Activated T-cell treated with anti-CD3 and anti-CD28 coated beads for 1 hour (primary cell): ENCODE measurements around the gene ZNF384.
A peak's percentile ranks its signal among the peaks of the same experiment; 100 is the strongest.

ENCODE experiments used
- DNase-seq: peaks from one replicate; pipeline ENCODE4 v3.0.0-alpha.2; 2020; ENCODE audit warnings: low read depth

Gene ZNF384

DNA sequence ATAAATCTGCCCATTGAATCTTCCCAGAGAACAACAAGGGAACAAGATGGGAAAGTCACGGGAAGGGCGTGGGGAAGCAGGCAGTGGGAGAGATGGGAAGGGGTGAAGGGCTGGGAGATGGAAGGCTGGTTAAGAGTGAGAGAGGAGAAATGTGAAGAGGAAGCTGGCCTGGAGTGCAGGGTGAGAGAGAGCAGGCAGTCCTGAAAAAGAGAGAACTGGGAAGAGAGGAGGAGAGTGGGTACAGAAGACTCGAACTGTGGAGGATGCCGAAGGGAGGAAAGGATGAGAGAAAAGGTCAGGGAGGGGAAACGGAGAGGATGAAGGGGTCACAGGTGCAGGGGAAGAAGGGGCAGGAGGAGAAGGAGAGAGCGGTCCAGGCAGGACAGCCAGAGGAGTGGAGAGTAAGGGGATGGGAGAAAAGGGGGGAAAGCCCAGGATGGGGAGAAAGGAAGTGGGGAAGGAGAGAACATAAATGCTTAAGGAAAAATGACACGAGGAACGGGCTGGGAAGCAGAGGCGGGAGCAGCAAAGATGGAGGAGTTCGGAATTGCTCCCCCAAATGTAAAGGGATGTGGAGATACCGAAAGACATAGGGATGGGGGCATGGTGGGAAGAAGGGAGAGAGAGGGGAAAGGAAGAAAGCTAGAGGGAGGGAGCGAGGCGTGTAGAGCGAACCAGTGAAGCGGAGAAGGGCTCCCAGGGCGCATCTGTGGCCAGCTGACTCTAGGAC is 10.2 kb upstream of the ZNF384 start:
- no peak for DNase-seq

- no peak for DNase-seq
Measured at GRCh38 chr12:6698352-6699046, 9.3 kb upstream of the ZNF384 start.

GRCh38 chr12:6697584-6698351 is 8.6 kb upstream of the ZNF384 start:
- DNase-seq, result no peak

DNA sequence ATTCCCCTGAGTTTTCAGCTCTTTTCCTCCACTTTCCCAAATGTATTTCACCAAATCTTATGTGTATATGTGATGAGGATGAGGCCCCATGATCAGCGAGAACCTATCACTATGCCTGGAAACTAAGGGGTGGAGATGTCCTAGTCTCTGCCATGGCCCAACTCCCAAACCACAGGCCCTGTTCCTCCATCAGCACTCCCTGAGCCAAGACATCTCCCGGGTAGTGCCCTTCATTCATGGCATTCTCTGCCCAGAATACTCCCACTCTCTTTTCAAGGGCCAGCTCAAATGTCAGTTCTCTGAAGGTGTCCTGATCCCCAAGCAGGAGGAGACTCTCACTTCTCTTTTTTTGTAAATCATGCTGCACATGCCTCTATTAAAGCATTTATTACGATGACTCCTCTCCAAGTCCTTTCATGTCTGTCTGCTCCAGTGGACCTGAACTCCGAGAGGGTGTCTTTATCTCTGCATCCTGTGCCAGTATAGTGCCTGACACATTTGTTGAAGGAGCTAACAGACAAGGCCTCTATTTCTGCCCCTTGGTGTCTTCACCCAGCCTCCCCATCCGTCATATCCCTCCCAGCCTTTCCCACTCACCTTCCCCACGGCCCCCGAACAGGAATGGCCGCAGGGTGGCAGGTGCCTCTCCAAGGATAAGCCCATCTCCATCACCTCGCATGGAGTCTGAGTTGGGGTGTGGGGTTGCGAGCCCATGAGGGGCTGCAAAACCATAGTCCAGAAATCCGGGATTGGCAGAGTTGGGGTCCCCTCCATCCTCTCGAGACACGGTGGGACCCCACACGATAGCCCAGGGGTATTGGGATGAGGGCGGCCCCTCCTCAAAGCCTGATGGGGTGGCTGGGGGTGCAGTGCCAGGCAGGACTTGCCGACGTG is 7.8 kb upstream of the ZNF384 start:
- DNase-seq, result no peak

GRCh38 chr12:6695313-6696045 is 6.3 kb upstream of the ZNF384 start:
- DNase-seq, result no peak

DNA sequence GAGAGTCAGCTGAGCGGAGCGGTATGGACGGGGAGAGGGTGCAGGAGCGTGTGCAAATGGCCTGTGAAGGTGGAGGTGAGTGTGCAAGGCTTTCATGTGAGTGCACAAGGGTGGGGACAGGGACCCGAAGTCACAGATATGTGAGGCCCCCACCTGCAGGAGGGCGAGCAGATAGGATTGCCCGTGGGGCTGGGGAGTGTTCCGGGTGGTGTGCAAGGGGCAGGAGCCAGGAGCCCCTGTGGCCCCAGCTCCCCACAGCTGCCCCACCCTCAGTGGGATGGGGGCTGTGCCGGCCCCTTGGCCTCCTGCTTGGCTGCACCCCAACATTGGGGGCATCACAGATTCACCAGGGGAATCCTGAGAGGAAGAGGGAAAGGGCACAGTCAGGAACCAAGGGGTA is 5.5 kb upstream of the ZNF384 start:
- DNase-seq, result no peak

DNA sequence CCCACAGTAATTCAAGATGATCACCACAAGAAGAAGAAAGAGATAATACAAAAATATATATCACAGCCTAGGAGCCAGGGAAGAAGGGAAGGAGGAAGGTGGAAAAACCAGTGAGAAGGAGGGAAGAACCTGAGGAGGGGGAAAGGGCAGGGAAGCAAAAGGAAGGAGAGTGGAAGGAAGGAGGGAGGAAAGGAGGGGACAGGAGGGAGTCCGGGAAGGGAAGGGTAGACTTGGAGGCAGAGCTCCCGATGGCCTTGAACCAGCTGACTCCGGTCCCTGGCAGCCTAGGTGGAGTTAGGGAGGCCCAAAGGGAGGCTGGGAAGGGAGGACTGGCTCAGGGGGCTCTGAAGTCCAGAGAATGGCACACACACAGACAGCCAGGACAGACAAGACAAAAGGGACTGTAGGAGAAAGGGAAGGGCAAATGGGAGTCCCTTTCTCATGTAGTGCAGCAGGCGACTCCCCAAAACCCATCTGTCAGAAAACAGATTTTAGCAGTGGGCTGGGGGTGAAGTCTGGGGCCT is 4.7 kb upstream of the ZNF384 start:
- DNase-seq, result no peak

GRCh38 chr12:6692888-6693287 is 3.7 kb upstream of the ZNF384 start:
- DNase-seq, result no peak

DNA sequence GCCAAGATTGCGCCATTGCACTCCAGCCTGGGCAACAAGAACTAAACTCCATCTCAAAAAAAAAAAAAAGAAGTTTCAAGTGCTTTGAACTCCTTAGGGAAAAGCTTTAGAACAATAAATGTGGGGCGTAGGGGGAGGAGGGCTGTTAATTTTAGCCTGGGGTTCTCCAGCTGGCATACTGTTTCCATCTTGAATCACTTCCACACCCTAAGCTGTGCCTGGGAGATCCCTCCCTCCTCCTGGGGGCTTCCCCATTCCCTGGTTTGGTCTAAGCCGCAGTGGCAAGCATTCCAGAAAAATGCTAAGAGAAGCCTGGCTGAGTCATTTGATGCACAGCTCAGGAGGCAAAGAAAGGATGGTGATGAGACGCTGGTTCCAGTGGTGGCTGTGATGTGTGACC is 2.3 kb upstream of the ZNF384 start:
- DNase-seq, result no peak

DNA sequence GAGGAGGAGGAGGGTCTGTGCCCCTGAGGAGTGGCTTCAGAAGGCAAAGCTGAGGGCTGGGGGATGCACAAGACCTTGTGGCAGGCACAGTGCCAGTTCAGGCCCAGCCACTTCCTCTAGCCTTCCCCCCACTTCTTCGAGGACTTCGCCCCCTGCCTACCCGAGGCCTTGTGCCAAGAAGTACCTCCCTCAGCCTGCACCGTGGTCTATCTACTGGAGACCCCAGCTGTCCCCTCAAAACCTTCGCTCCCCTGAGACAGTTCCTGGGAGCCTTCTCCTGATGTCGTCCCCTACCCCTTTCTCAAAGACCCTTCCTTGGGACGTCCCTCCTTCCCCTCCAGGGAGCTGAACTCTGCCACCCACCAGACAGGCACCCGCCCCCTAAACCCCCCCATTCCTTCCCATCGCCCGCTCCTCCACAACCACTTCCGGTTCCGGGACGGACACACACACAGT is 604 bp downstream of the ZNF384 start:
- no peak for DNase-seq

- no peak for DNase-seq
Measured at GRCh38 chr12:6685814-6686213, 3.4 kb downstream of the ZNF384 start.

GRCh38 chr12:6684609-6685008 is 4.6 kb downstream of the ZNF384 start:
- no peak for DNase-seq

DNA sequence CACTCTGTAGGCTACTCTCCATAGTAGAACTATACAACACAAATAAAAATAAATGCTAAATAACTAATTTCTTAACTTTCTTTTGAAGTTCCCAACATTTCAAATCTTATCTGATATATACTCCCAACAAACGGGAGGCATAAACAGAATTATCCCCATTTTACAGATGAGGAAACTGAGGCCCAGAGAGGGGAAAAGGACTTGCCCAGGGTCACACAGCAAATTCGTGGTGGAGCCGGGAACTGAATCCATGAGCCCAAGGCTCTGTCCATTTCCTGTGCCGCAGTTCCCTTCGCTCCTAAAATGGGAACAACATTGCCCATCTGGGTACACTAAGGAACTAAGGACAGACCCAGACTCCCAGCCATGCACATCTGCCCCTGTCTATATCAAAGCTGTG is 12.2 kb downstream of the ZNF384 start:
- no peak for DNase-seq

DNA sequence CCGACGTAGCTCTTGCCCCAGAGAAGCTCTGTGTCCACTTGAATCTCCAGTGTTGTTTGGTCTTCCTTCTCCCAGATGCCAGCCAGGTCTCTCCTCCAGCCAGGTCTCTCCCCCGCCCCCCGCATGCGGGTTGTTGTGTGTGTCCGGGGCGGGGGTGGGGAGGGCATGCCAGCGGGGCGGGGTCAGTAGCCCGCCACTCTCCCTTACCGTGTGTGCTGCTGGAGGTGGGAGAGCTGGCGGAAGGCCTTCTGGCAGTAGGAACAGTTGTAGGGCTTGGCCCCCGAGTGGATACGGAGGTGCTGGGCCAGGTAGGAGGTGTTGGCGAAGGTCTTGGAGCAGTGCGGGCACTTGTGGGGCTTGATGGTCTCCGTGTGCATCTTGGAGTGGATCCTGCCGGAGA is 17.0 kb downstream of the ZNF384 start:
- DNase-seq, result no peak

- no peak for DNase-seq
Measured at GRCh38 chr12:6667559-6668210, 21.5 kb downstream of the ZNF384 start.

DNA sequence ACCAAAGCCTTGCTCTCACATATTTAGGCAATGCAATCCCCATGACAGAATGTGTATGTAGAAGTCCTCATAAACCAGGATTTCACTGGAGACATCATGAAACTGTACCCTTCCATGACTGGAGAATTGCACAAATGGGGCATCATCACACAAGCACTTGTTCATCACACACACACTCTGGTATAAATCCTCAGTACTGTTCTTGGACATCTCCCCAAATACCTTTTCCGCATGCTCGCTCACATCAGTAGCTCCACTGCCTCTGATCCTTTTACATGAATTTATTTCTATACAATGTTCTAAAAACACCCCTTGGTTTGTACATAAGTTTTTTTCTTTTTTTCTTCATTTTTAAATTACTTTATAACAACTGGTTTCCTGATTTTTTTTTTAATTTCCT is 23.0 kb downstream of the ZNF384 start:
- no peak for DNase-seq

DNA sequence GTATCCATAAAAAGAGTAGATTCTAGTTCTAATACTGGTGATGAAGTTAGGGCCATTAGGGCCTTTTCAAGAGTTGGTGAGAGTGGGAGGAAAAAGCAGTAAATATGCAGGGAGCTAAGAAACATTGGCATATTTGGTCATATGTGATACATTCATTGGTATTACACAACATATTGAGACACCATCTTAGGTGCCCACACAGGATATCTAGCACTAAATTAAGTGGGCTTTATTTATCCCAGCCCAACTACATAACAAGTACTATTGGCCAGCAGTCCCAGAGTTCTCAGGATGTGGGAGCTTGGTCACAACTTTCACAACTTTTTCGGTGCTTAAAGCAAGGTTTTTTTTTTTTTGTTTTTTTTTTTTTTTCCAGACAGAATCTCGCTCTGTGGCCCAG is 24.3 kb downstream of the ZNF384 start:
- no peak for DNase-seq

GRCh38 chr12:6662906-6663742 is 26.1 kb downstream of the ZNF384 start, which contains the start of gene ING4:
Gene ING4, minus strand, starts transcription at chr12:6663119. Its CDS starts 18 bp downstream, at chr12:6663101.
- peak; percentile 89 for DNase-seq

DNA sequence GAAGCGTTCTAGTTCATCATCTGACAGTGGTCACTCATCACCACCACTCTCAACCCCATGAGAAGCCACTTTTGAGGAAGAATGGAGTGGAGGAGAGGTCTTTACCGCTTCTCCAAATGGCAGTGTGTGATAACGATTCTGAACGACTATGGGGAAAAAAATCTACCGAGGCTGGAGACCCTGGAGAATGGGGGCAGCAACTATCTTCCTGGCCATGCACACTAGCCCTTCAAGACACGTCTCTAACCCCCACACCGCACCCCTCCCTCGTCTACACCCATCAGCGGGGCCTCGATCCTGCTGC is 26.6 kb downstream of the ZNF384 start:
- no peak for DNase-seq

DNA sequence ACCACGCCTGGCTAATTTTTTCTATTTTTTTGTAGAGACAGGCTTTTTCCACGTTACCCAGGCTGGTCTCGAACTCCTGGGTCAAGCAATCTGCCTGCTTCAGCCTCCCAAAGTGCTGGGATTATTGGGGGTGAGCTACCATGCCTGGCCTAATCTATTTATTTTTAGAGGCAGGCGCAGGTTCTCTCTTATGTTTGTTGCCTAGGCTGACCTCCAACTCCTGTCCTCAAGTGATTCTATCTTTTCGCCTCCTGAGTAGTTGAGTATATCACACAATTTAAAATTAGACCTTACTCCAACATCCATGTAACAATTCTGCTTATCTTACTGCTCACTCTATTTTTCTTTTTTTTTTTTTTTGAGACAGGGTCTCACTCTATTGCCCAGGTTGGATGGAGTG is 35.2 kb downstream of the ZNF384 start:
- no peak for DNase-seq
